ENCODE measurements around the gene PGAM2. TPM values are rescaled to one million over a fixed set of nuclear protein-coding genes. Genes with fewer than 3 reads are reported as not detected.

Gene PGAM2
- polyA plus RNA-seq, 4 donors: 0.26 to 2.8 (median 1.6) TPM

GRCh38 chr7:44103923-44104859 is 38.8 kb upstream of the PGAM2 start, which contains the start of gene AEBP1:
Gene AEBP1 (plus strand): TSS chr7:44104345. CDS start chr7:44104666, 321 bp downstream.
- DNase-seq (ENCODE audit: low read depth in 4 of 4, low spot score in 3 of 4): no peak

GRCh38 chr7:44103566-44103922 is 38.2 kb upstream of the PGAM2 start:
- DNase-seq (ENCODE audit: low read depth in 4 of 4, low spot score in 3 of 4): no peak

- no peak for DNase-seq (ENCODE audit: low read depth in 4 of 4, low spot score in 3 of 4)
These were observed 37.6 kb upstream of the PGAM2 start for GRCh38 chr7:44102846-44103565.

GRCh38 chr7:44101966-44102845 is 36.8 kb upstream of the PGAM2 start:
- no peak for DNase-seq (ENCODE audit: low read depth in 4 of 4, low spot score in 3 of 4)

- DNase-seq (ENCODE audit: low read depth in 4 of 4, low spot score in 3 of 4): no peak
These were observed 36.1 kb upstream of the PGAM2 start for GRCh38 chr7:44101303-44101965.

GRCh38 chr7:44100458-44101302 is 35.3 kb upstream of the PGAM2 start:
- no peak for DNase-seq (ENCODE audit: low read depth in 4 of 4, low spot score in 3 of 4)

- no peak for DNase-seq (ENCODE audit: low read depth in 4 of 4, low spot score in 3 of 4)
These were observed 34.3 kb upstream of the PGAM2 start for GRCh38 chr7:44099669-44100068.

- no peak for DNase-seq (ENCODE audit: low read depth in 4 of 4, low spot score in 3 of 4)
These were observed 33.0 kb upstream of the PGAM2 start for GRCh38 chr7:44098092-44099068.

- no peak for DNase-seq (ENCODE audit: low read depth in 4 of 4, low spot score in 3 of 4)
These were observed 31.9 kb upstream of the PGAM2 start for GRCh38 chr7:44097064-44097932.

- no peak for DNase-seq (ENCODE audit: low read depth in 4 of 4, low spot score in 3 of 4)
These were observed 31.0 kb upstream of the PGAM2 start for GRCh38 chr7:44096326-44096881.

GRCh38 chr7:44095781-44096180 is 30.4 kb upstream of the PGAM2 start:
- no peak for DNase-seq (ENCODE audit: low read depth in 4 of 4, low spot score in 3 of 4)

- DNase-seq (ENCODE audit: low read depth in 4 of 4, low spot score in 3 of 4): no peak
These were observed 29.7 kb upstream of the PGAM2 start for GRCh38 chr7:44094883-44095592.

- DNase-seq (ENCODE audit: low read depth in 4 of 4, low spot score in 3 of 4): no peak
These were observed 29.0 kb upstream of the PGAM2 start for GRCh38 chr7:44094365-44094764.

- no peak for DNase-seq (ENCODE audit: low read depth in 4 of 4, low spot score in 3 of 4)
These were observed 27.8 kb upstream of the PGAM2 start for GRCh38 chr7:44093102-44093641.

- no peak for DNase-seq (ENCODE audit: low read depth in 4 of 4, low spot score in 3 of 4)
These were observed 22.8 kb upstream of the PGAM2 start for GRCh38 chr7:44087911-44088838.
